MM.1S (cell line): ENCODE data around the gene C13orf46.

Source experiments
- DNase-seq: peaks from one replicate; pipeline ENCODE4 v3.0.0-alpha.2; 2015
- H2AFZ ChIP-seq: fragments of 300-600 bp; sonication (generic); 2 replicates; pipeline ENCODE4 v1.6.0; 2016; ENCODE audit warnings: antibody characterized with exemption, low read length
- H3F3A ChIP-seq: fragments of 300-600 bp; sonication (generic); 2 replicates; pipeline ENCODE4 v1.6.1; 2016; ENCODE audit warnings: mild to moderate bottlenecking, antibody characterized with exemption, low read length, moderate library complexity, mixed read lengths; ENCODE audit not compliant: insufficient read depth
- H3K27ac ChIP-seq: fragments of 300-600 bp; sonication (generic); 2 replicates; pipeline ENCODE4 v1.5.1; 2016; ENCODE audit warnings: mild to moderate bottlenecking, low read length
- H3K27me3 ChIP-seq: fragments of 300-600 bp; sonication (generic); replicated peaks from 2 replicates; pipeline ENCODE4 v1.6.0; 2016; ENCODE audit warnings: low read length; ENCODE audit not compliant: insufficient read depth
- H3K36me3 ChIP-seq: fragments of 300-600 bp; sonication (generic); replicated peaks from 2 replicates; pipeline ENCODE4 v1.6.1; 2016; ENCODE audit warnings: mild to moderate bottlenecking, low read length, mixed read lengths; ENCODE audit not compliant: insufficient read depth
- H3K4me1 ChIP-seq: fragments of 300-600 bp; sonication (generic); 2 replicates; pipeline ENCODE4 v1.6.1; 2016; ENCODE audit warnings: low read length, mixed read lengths
- H3K4me2 ChIP-seq: fragments of 300-600 bp; sonication (generic); 2 replicates; pipeline ENCODE4 v1.6.0; 2016; ENCODE audit warnings: low read depth, low read length
- H3K4me3 ChIP-seq: fragments of 300-600 bp; sonication (generic); 2 replicates; pipeline ENCODE4 v1.5.1; 2016; ENCODE audit warnings: low read length, mixed read lengths
- H3K79me2 ChIP-seq: fragments of 300-600 bp; sonication (generic); 2 replicates; pipeline ENCODE4 v1.6.1; 2016; ENCODE audit warnings: mixed run types, low read length, mixed read lengths
- H3K9ac ChIP-seq: fragments of 300-600 bp; sonication (generic); 2 replicates; pipeline ENCODE4 v1.6.1; 2016; ENCODE audit warnings: low read length, mixed read lengths
- H3K9me2 ChIP-seq: fragments of 300-600 bp; sonication (generic); replicated peaks from 2 replicates; pipeline ENCODE4 v1.6.1; 2016; ENCODE audit warnings: mild to moderate bottlenecking, low read length, mixed read lengths; ENCODE audit not compliant: insufficient read depth
- H3K9me3 ChIP-seq: fragments of 300-600 bp; sonication (generic); replicated peaks from 2 replicates; pipeline ENCODE4 v1.6.1; 2016; ENCODE audit warnings: mild to moderate bottlenecking, low read length, mixed read lengths; ENCODE audit not compliant: insufficient read depth
- H4K20me1 ChIP-seq: fragments of 300-600 bp; sonication (generic); 2 replicates; pipeline ENCODE4 v1.6.1; 2016; ENCODE audit warnings: mild to moderate bottlenecking, low read length, moderate library complexity, mixed read lengths; ENCODE audit not compliant: insufficient read depth
- CTCF ChIP-seq: fragments of 300-600 bp; sonication (generic); IDR thresholded peaks from 2 replicates; pipeline ENCODE4 v1.5.1; 2016; ENCODE audit warnings: antibody characterized with exemption, low read length, mixed read lengths
- EZH2 ChIP-seq: fragments of 300-600 bp; sonication (generic); optimal IDR thresholded peaks from 2 replicates; pipeline ENCODE3; 2017; ENCODE audit warnings: low read depth, mild to moderate bottlenecking, antibody characterized with exemption, low read length, mixed read lengths
- EZH2phosphoT487 ChIP-seq: fragments of 300-600 bp; sonication (generic); IDR thresholded peaks from 2 replicates; pipeline ENCODE4 v1.6.1; 2018; ENCODE audit warnings: antibody characterized with exemption, low read length

The C13orf46 gene

GRCh38 chr13:114000151-114001040 is 26.5 kb upstream of the C13orf46 start:
- no peak overlapping the region for H3K27ac ChIP-seq
- DNase-seq, result no peak
- H4K20me1 ChIP-seq, result no peaks in the 10 kb centered on the region

GRCh38 chr13:113999618-113999910 is 25.7 kb upstream of the C13orf46 start:
- H3K4me2 ChIP-seq, result no peak overlapping the region
- no peaks in the 10 kb centered on the region for H3K9me3 ChIP-seq
- no peak for TF ChIP-seq EZH2phosphoT487
- no peak for TF ChIP-seq CTCF
- no peak for TF ChIP-seq EZH2
- no peak overlapping the region for H3K27ac ChIP-seq
- H3K4me1 ChIP-seq, result no peaks in the 10 kb centered on the region
- H3K9me2 ChIP-seq, result no peaks in the 10 kb centered on the region
- no peak overlapping the region for H2AFZ ChIP-seq
- H3F3A ChIP-seq, result peaks cover 6% of the 10 kb centered on the region; the same call in 1 of the 2 replicates
- H3K9ac ChIP-seq, result no peak overlapping the region
- no peak overlapping the region for H3K4me3 ChIP-seq
- H3K36me3 ChIP-seq, result no peaks in the 10 kb centered on the region; the same call in 1 of the 2 replicates
- no peaks in the 10 kb centered on the region for H3K27me3 ChIP-seq
- H4K20me1 ChIP-seq, result no peaks in the 10 kb centered on the region
- peaks cover 10% of the 10 kb centered on the region for H3K79me2 ChIP-seq
- no peak for DNase-seq

More at GRCh38 chr13:114000151-114001040, 26.5 kb upstream of the C13orf46 start:
- no peaks in the 10 kb centered on the region for H3K9me2 ChIP-seq
- no peaks in the 10 kb centered on the region for H3K4me1 ChIP-seq
- H3K9me3 ChIP-seq, result no peaks in the 10 kb centered on the region
- H3K36me3 ChIP-seq, result no peaks in the 10 kb centered on the region; the same call in 1 of the 2 replicates
- H3F3A ChIP-seq, result peaks cover 6% of the 10 kb centered on the region; the same call in 1 of the 2 replicates
- H3K79me2 ChIP-seq, result peaks cover 10% of the 10 kb centered on the region
- TF ChIP-seq EZH2 (no peak), CTCF (no peak), EZH2phosphoT487 (no peak)
- H3K27me3 ChIP-seq, result no peaks in the 10 kb centered on the region
- H2AFZ ChIP-seq, result no peak overlapping the region
- no peak overlapping the region for H3K4me3 ChIP-seq
- no peak overlapping the region for H3K9ac ChIP-seq
- H3K4me2 ChIP-seq, result no peak overlapping the region

- no peaks in the 10 kb centered on the region for H3K27me3 ChIP-seq
- peaks cover 5% of the 10 kb centered on the region; the same call in 1 of the 2 replicates for H3F3A ChIP-seq
- TF ChIP-seq EZH2phosphoT487 (no peak), EZH2 (no peak), CTCF (no peak)
- peaks cover 10% of the 10 kb centered on the region for H3K79me2 ChIP-seq
- H2AFZ ChIP-seq, result no peak overlapping the region
- no peak overlapping the region for H3K9ac ChIP-seq
- no peaks in the 10 kb centered on the region for H3K9me2 ChIP-seq
- H3K4me1 ChIP-seq, result no peaks in the 10 kb centered on the region
- no peak overlapping the region for H3K4me2 ChIP-seq
- H3K27ac ChIP-seq, result no peak overlapping the region
- peaks cover 3% of the 10 kb centered on the region for H3K36me3 ChIP-seq
- no peak for DNase-seq
- no peaks in the 10 kb centered on the region for H3K9me3 ChIP-seq
- H4K20me1 ChIP-seq, result no peaks in the 10 kb centered on the region
- no peak overlapping the region for H3K4me3 ChIP-seq
Observed at GRCh38 chr13:113998781-113999617, 25.1 kb upstream of the C13orf46 start.
